HG03135 (cell line): ENCODE measurements around the gene TMEM144.

Source experiments
- ATAC-seq: cut with Tn5 transposase; IDR thresholded peaks from one replicate; pipeline ENCODE4 v1.9.1; 2021; ENCODE audit warnings: mild to moderate bottlenecking, moderate library complexity; ENCODE audit not compliant: unreplicated experiment

Gene TMEM144

DNA sequence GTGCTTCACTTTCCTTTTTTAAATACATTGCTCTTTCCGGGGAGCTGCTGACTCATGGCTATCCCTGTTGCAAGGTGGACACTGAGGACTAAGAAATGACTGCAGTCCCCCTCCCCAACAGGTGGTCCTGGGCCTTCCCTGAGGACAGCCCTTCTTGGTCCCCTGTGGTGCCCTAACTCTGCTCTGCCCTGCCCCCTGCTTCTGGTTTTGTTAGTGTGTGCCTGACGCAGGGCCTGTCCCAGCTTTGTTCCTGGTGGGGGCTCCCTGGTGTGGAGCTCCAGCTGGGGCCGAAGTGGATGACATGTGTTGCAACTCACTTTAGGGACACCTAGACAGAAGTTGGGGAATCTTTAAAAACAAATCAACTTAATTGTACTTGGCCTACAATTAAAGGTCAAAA lies 81.9 kb downstream of the TMEM144 start:
- ATAC-seq = no peak

DNA sequence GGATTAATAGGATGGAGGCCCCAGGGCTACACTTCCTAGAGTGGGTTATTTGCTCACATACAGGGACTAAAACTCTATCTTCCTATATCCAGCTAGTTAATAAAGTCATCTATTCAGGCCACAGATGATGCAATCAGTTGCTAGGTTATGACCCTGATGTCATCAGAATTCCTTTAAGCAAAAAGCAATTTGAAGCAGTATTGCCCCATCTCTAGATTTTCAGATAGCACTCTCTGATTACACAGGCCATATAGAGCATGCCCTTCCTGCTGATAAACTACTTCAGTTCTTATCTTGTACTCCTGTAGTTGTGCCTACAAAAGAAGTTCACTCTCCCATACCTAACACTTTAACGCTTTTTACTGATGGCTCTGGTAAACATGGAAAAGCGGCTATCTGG lies 84.8 kb downstream of the TMEM144 start:
- ATAC-seq = no peak

DNA sequence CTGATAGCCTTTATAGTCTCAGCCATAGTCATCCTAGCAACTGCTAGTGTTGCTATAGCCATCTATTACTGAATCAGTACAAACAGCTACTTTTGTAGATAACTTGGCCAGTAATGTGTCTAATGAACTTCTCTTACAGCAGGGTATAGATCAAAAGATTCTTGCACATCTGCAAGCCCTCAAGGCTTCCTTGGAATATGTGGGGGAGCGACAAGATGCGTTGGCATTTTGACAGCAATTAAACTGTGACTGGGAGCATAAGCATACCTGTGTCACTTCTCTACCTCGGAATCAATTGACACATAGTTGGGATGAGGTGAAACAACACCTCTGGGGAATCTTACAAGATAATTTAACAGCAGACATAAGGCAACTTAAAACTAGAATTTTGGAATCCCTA lies 87.6 kb downstream of the TMEM144 start:
- no peak for ATAC-seq

DNA sequence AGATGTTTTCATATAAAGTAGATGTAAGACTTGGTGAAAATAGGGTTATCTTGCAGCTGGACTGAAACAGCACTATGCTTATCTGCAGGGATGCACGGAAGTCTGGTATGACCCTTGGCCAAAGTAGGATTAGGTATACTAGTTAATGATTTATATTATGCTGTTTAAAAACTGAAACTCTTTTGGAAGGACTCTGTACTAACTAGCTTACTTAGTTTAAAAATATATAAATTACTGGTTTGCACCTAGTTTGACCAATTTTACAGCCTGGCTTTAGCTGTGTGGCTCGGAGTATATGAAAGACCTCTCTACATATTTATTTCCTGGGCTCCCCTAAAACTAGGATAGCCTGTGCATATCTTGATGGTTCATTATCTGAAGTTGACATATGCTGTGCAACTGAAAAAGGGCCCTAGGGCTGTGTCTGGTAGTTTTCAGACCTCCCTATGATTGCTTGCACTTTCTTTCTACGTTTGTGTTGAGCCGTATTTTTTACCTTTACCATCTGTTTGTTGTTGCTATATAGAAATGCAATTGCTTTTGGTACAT lies 89.2 kb downstream of the TMEM144 start:
- no peak for ATAC-seq

DNA sequence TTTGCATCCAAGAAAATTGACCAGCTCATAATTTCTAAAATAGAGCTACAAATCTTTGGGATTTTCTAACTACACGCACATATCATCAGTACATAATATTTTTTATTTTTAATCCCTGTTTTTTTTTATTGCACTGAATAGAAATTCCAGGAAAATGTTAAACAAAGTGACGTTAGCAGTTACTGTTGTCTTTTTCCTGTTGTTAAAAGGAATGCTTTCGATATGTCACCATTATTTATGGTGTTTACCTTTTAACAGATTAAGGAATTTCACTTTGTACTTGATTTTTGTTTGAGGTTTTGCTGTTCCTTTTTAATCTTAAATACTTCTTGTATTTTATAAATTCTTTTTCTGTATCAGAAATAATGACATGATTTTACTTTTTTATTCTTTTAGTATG lies 89.7 kb downstream of the TMEM144 start:
- no peak for ATAC-seq

DNA sequence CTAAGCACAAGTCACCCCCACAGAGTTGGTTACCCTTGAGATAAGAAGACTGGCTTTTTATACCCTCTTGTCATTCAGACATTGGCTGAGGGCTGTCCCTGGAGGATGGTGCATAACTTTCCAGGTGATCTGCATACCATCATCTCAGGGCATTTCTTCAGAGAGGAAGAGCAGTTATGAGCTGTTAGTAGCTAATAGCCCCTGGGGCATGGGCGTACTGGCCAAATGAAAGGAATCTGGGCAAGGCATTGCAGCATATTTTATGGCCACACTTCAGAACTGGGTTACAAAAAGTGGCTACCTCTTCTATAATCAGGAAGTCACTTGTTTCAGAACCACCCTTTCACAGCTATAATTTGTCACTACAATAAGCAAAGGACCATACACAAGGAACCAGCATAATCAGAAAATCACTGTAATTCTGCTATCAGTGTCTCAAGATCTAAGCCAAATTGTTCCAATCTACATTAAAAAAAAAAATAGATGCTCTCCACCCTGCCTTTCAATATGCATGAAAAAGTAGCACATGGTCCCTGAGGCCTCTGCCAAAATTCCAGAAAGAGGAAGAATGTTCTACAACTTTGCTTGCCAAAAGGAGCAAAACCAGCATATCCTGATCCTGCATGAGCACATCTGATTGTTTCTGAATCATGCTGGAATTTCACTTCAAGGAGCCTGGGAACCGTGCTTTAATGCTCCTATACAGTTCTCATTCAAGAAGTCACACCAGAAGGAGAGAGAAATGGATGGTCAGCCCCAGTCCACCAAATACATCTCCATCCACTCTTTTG lies 92.0 kb downstream of the TMEM144 start:
- ATAC-seq = no peak

DNA sequence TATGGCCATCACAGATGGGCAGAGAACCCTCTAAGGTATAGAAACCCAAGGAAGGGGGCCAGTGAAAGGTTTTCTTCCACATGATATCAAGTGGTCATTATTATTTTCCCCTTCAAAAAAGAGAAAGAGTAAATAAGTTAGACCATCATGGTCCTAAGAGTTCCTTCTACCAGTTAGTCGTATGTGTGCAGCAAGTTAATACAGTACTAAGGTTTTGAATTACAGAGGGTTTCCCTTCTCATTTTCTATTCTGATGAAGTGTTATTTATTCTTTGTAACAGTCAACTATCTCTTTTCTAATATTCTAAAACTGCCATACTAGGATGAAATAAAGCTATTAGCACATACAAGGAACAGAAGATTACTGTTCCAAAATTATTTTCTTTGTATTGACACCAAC lies 94.4 kb downstream of the TMEM144 start:
- no peak for ATAC-seq
